ENCODE results near the gene PNLIPRP1.

- TF ChIP-seq EGR1 (IDR thresholded peaks at IDR 0.05): no peak
- no peak for TF ChIP-seq USF1 (IDR thresholded peaks at IDR 0.05)
- no peak for TF ChIP-seq RAD21 (IDR thresholded peaks at IDR 0.05; ENCODE audit: low read depth)
- TF ChIP-seq NFIC (IDR thresholded peaks at IDR 0.05): no peak
- no peak for TF ChIP-seq TAF1 (IDR thresholded peaks at IDR 0.05; ENCODE audit: low read depth)
- TF ChIP-seq MAX (IDR thresholded peaks at IDR 0.05): no peak
Observed at GRCh38 chr10:116545756-116546155, 45.0 kb upstream of the PNLIPRP1 start, which contains the start of gene PNLIP.

All from Ishikawa (cell line).